K562 (cell line): ENCODE data around the gene TSSK6. TPM values are rescaled to one million over a fixed set of nuclear protein-coding genes. Genes with fewer than 3 reads are reported as not detected.

ENCODE experiments used
- ATAC-seq: fragments of 200-7000 bp; cut with Tn5 transposase; 3 replicates; pipeline ENCODE4 v1.9.1; 2020; ENCODE audit warnings: moderate library complexity
- BruUV-seq: library from RNA; stranded (reverse); fragments of 400-500 nt; replicated peaks from 2 replicates; lab custom pipeline; 2021; lab: Mats Ljungman, UMichigan
- CTCF ChIA-PET: fragments of 300-600 bp; formaldehyde crosslinking; extraction: SDS; loops from one replicate; lab custom pipeline; 2021; ENCODE audit warnings: low intra/inter-chr PET ratio; lab: Yijun Ruan, JAX
- POLR2A ChIA-PET: fragments of 300-600, 350-650 bp; sonication (Branson Sonifier 250); formaldehyde crosslinking; extraction: SDS; loops from one replicate; lab custom pipeline; 2021; ENCODE audit warnings: antibody characterized with exemption, inconsistent platforms; lab: Yijun Ruan, JAX
- DNase-seq, 4 experiments: peaks; one replicate each; pipeline versions ENCODE4 v3.0.0 to v3.0.0-alpha.2; 2011 to 2018; ENCODE audit warnings: low spot score in 3 of 4, mixed read lengths in 3 of 4; ENCODE audit errors: extremely low read depth in 1 of 4
- FAIRE-seq: peaks from 2 replicates; lab custom pipeline; 2011; peaks lifted over from hg19 to GRCh38; lab: Jason Lieb, UNC
- H2AFZ ChIP-seq: 2 replicates; pipeline ENCODE4 v1.6.0; 2011; ENCODE audit warnings: low read depth, low read length, control low read depth, inconsistent platforms
- H3K27ac ChIP-seq: fragments of 200-600 bp; 3 replicates; pipeline ENCODE4 v1.8.0; 2011; ENCODE audit warnings: low read depth, mild to moderate bottlenecking, control low read depth, inconsistent platforms, low read length, moderate library complexity, mixed read lengths; ENCODE audit errors: extremely low read depth
- H3K27me3 ChIP-seq, 2 experiments: fragments of 300-600 bp in 1 of 2; 2 replicates in 1 of 2; 3 replicates in 1 of 2; pipeline versions ENCODE4 v1.6.0 to v1.8.0; 2011; ENCODE audit warnings: inconsistent platforms in 2 of 2, low read length in 2 of 2, mild to moderate bottlenecking in 1 of 2, mixed read lengths in 1 of 2, moderate library complexity in 1 of 2; ENCODE audit not compliant: control insufficient read depth in 2 of 2, insufficient read depth in 2 of 2
- H3K36me3 ChIP-seq: fragments of 300-600 bp; 3 replicates; pipeline ENCODE4 v1.8.0; 2011; ENCODE audit warnings: mild to moderate bottlenecking, low read length, inconsistent platforms; ENCODE audit not compliant: control insufficient read depth, insufficient read depth
- H3K4me1 ChIP-seq, 2 experiments: fragments of 200-600 bp in 1 of 2; replicated peaks in 1 of 2; 2 replicates in 1 of 2; 3 replicates in 1 of 2; pipeline versions ENCODE4 v1.5.1 to v1.8.0; 2011; ENCODE audit warnings: inconsistent platforms in 2 of 2, low read length in 2 of 2, mild to moderate bottlenecking in 1 of 2, mixed read lengths in 1 of 2, moderate library complexity in 1 of 2; ENCODE audit not compliant: control insufficient read depth in 2 of 2, insufficient read depth in 2 of 2
- H3K4me2 ChIP-seq: 2 replicates; pipeline ENCODE4 v1.6.1; 2011; ENCODE audit warnings: low read length, control low read depth, inconsistent platforms, mixed read lengths; ENCODE audit not compliant: insufficient read depth
- H3K4me3 ChIP-seq: fragments of 200-600 bp; sonication (generic), shearing (Covaris generic); 2 replicates; pipeline ENCODE4 v1.5.1; 2016; ENCODE audit warnings: control low read depth, inconsistent platforms
- H3K79me2 ChIP-seq: fragments of 200-600 bp; 3 replicates; pipeline ENCODE4 v1.8.0; 2011; ENCODE audit warnings: low read length, inconsistent platforms; ENCODE audit not compliant: control insufficient read depth, insufficient read depth
- H3K9ac ChIP-seq, 2 experiments: 2 replicates each; pipeline versions ENCODE4 v1.6.0 to v1.6.1; 2011; ENCODE audit warnings: low read depth in 2 of 2, low read length in 2 of 2, control low read depth in 1 of 2, inconsistent platforms in 1 of 2, mild to moderate bottlenecking in 1 of 2, mixed read lengths in 1 of 2; ENCODE audit not compliant: insufficient read depth in 1 of 2
- H3K9me1 ChIP-seq: one replicate; pipeline ENCODE4 v1.6.0; 2011; ENCODE audit warnings: inconsistent platforms, mild to moderate bottlenecking, low read length, moderate library complexity; ENCODE audit not compliant: control insufficient read depth, insufficient read depth
- H3K9me3 ChIP-seq: replicated peaks from 2 replicates; pipeline ENCODE4 v1.5.1; 2011; ENCODE audit warnings: low read depth, low read length, inconsistent platforms; ENCODE audit not compliant: control insufficient read depth, insufficient read depth
- H4K20me1 ChIP-seq: replicated peaks from 2 replicates; pipeline ENCODE4 v1.6.1; 2011; ENCODE audit warnings: low read length, inconsistent platforms, mixed read lengths; ENCODE audit not compliant: control insufficient read depth, insufficient read depth
- POLR2G ChIP-seq: fragments of 200-400 bp; formaldehyde crosslinking; IDR thresholded peaks from 2 replicates; pipeline ENCODE4 v1.6.1; 2017; ENCODE audit warnings: low read depth, mild to moderate bottlenecking, antibody characterized with exemption, low read length, moderate library complexity
- RBM22 ChIP-seq: fragments of 200-400 bp; formaldehyde crosslinking; IDR thresholded peaks from 2 replicates; pipeline ENCODE4 v1.6.1; 2018; ENCODE audit warnings: low read length, low read depth; ENCODE audit not compliant: poor library complexity, severe bottlenecking
- RFX5 ChIP-seq: IDR thresholded peaks from 2 replicates; pipeline ENCODE4 v1.6.1; 2011; ENCODE audit warnings: low read depth, mild to moderate bottlenecking, improper control_type of control experiment, low read length
- WGBS: fragments of 100-300 bp; shearing (Covaris generic); methylation state at CpG from one replicate; pipeline ENCODE4 v1.1.6; 2016; ENCODE audit warnings: low coverage, mixed read lengths; ENCODE audit not compliant: insufficient coverage; ENCODE audit errors: missing lambda C conversion rate; 5-methylcytosine and 5-hydroxymethylcytosine counted together
- in situ Hi-C: fragments of 300-500 bp; cut with MboI; formaldehyde crosslinking; loops from 4 replicates; pipeline ENCODE4 v1.15.0; 2018; ENCODE audit warnings: inconsistent platforms, mixed read lengths
- intact Hi-C: fragments of 100-400 bp; cut with micrococcal nuclease; formaldehyde crosslinking; loops from 2 replicates; pipeline ENCODE4 v1.14.2; 2022
- polyA plus RNA-seq, 8 experiments: library from polyadenylated mRNA; depleted of rRNA in 4 of 8; stranded (reverse) in 5 of 8; unstranded in 3 of 8; fragments of >200 nt; fragmentation: Nextera tagmentation in 2 of 8; fragmentation: Illumina TruSeq in 1 of 8; extraction: Ambion mirVana in 2 of 8; extraction: Trizol in 1 of 8; gene quantifications; 2 replicates each; pipeline versions ENCODE4 v1.2.1 to v1.2.3, GENCODE V29; 2011 to 2014; ENCODE audit warnings: inconsistent platforms in 1 of 8, missing spikeins in 1 of 8
- total RNA-seq, 7 experiments: library from RNA; depleted of rRNA in 6 of 7; stranded (reverse); fragments of >200 nt in 6 of 7; fragmentation: Illumina TruSeq in 2 of 7; extraction: Trizol in 2 of 7; gene quantifications; 2 replicates each; pipeline versions ENCODE4 v1.2.1 to v1.2.3, GENCODE V29; 2011 to 2021; ENCODE audit warnings: low replicate concordance in 1 of 7
- TF ChIP-seq, protein P1 (sequence below): sonication (generic); formaldehyde crosslinking; IDR thresholded peaks from 2 replicates; pipeline ENCODE4 v1.8.1; 2023; ENCODE audit warnings: mild to moderate bottlenecking, missing genetic modification reagents

The TSSK6 gene
- total and polyA plus RNA-seq, 9 of the 15 experiments (the other 6 are each of a cell fraction or from before 2014, with no cell fraction given): 0.21 to 2.6 (median 1.5) TPM; not detected in 3

DNA sequence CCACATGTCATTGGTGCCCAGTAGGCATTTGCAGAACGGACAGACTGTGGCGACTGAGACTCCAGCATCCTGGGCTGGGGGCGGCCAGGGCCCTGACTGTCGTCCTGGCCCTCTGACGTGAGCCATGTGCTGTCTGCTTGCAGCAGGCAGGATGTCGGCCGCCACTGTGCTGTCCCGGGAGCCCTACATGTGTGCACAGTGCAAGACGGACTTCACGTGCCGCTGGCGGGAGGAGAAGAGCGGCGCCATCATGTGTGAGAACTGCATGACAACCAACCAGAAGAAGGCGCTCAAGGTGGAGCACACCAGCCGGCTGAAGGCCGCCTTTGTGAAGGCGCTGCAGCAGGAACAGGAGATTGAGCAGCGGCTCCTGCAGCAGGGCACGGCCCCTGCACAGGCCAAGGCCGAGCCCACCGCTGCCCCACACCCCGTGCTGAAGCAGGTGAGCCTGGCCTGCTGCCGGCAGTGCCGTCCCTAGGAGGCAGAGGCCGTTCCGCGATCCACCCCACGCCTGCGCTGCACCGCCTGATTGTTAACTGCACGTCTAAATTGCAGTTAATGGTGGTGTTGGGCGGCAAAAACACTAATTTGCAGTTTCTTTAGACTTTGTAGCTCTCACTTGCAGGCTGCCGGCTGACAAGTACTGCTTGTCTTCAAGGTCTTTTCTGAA lies 14.2 kb downstream of the TSSK6 start:
- H3K9ac ChIP-seq: no peak overlapping the region
- TF ChIP-seq, protein P1, sequence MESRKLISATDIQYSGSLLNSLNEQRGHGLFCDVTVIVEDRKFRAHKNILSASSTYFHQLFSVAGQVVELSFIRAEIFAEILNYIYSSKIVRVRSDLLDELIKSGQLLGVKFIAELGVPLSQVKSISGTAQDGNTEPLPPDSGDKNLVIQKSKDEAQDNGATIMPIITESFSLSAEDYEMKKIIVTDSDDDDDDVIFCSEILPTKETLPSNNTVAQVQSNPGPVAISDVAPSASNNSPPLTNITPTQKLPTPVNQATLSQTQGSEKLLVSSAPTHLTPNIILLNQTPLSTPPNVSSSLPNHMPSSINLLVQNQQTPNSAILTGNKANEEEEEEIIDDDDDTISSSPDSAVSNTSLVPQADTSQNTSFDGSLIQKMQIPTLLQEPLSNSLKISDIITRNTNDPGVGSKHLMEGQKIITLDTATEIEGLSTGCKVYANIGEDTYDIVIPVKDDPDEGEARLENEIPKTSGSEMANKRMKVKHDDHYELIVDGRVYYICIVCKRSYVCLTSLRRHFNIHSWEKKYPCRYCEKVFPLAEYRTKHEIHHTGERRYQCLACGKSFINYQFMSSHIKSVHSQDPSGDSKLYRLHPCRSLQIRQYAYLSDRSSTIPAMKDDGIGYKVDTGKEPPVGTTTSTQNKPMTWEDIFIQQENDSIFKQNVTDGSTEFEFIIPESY (CRISPR knock-in tag): peak; percentile 95
- TF ChIP-seq POLR2G (peak; percentile 59; the same call in 1 of the 2 replicates), RBM22 (peak; percentile 92), RFX5 (no peak)
- 0 out of 2 replicates have a peak, but pooled peaks cover 6% of the 10 kb centered on the region for H4K20me1 ChIP-seq
- DNase-seq: no peak
- H3K4me3 ChIP-seq: no peak overlapping the region
- H3K9me3 ChIP-seq: no peaks in the 10 kb centered on the region
- no TSS peak for BruUV-seq
- H3K79me2 ChIP-seq: peaks cover 6% of the 10 kb centered on the region; the same call in 2 of the 3 replicates
- no peak for ATAC-seq
- FAIRE-seq: no peak
- ChIA-PET CTCF (no interaction called here), POLR2A (no interaction called here)
- H3K9me1 ChIP-seq: no peaks in the 10 kb centered on the region
- H3K27me3 ChIP-seq: no peaks in the 10 kb centered on the region
- peaks cover 100% of the 10 kb centered on the region for H3K36me3 ChIP-seq
- no peak overlapping the region for H3K4me2 ChIP-seq
- no peak overlapping the region for H2AFZ ChIP-seq
- 94% methylated on average over 28 of the region's 34 CpGs for WGBS
- H3K27ac ChIP-seq: no peak overlapping the region
- H3K4me1 ChIP-seq: peaks cover 0 to 25% of the 10 kb centered on the region in 2 experiments; a peak in 2 of 5 replicates
- in situ Hi-C loops (no loop called here), intact Hi-C loops (no loop called here)
